ENCODE measurements around the gene ANGPTL2. TPM values are rescaled to one million over a fixed set of nuclear protein-coding genes. Genes with fewer than 3 reads are reported as not detected.
A peak's percentile ranks its signal among the peaks of the same experiment; 100 is the strongest.

Gene ANGPTL2
- total RNA-seq, 1 donor from 2014 or later, result 65.8 TPM

GRCh38 chr9:127109212-127109711, 13.2 kb downstream of the ANGPTL2 start:
- Histone ChIP-seq H3K27ac (peak overlapping the region; percentile 39), H3K27me3 (no peaks in the 10 kb centered on the region), H3K36me3 (peaks cover 0 to 10% of the 10 kb centered on the region in 2 donors), H3K4me1 (peaks cover 73% of the 10 kb centered on the region), H3K4me3 (no peak overlapping the region), H3K9me3 (no peaks in the 10 kb centered on the region)
- intact Hi-C loops (cut with DNase I), result no loop called here
- TF ChIP-seq, protein P1, sequence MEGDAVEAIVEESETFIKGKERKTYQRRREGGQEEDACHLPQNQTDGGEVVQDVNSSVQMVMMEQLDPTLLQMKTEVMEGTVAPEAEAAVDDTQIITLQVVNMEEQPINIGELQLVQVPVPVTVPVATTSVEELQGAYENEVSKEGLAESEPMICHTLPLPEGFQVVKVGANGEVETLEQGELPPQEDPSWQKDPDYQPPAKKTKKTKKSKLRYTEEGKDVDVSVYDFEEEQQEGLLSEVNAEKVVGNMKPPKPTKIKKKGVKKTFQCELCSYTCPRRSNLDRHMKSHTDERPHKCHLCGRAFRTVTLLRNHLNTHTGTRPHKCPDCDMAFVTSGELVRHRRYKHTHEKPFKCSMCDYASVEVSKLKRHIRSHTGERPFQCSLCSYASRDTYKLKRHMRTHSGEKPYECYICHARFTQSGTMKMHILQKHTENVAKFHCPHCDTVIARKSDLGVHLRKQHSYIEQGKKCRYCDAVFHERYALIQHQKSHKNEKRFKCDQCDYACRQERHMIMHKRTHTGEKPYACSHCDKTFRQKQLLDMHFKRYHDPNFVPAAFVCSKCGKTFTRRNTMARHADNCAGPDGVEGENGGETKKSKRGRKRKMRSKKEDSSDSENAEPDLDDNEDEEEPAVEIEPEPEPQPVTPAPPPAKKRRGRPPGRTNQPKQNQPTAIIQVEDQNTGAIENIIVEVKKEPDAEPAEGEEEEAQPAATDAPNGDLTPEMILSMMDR (IDR thresholded peaks at IDR 0.05), result no peak
- no peak for TF ChIP-seq POLR2AphosphoS5 (IDR thresholded peaks at IDR 0.05; ENCODE audit: insufficient read depth in 1 of 2, low read depth in 1 of 2)
- TF ChIP-seq POLR2A (IDR thresholded peaks at IDR 0.05), result no peak
- no peak for DNase-seq (ENCODE audit: extremely low spot score in 2 of 2)

GRCh38 chr9:127107929-127108876, 14.2 kb downstream of the ANGPTL2 start:
- Histone ChIP-seq H3K36me3 (peaks cover 0 to 10% of the 10 kb centered on the region in 2 donors), H3K9me3 (no peaks in the 10 kb centered on the region), H3K27me3 (no peaks in the 10 kb centered on the region), H3K4me3 (no peak overlapping the region), H3K4me1 (peaks cover 63% of the 10 kb centered on the region), H3K27ac (peak overlapping the region; percentile 12)
- TF ChIP-seq, protein P1 (IDR thresholded peaks at IDR 0.05), result no peak
- no peak for DNase-seq (ENCODE audit: extremely low spot score in 2 of 2)
- intact Hi-C loops (cut with DNase I), result no loop called here

- Histone ChIP-seq H3K27me3 (no peaks in the 10 kb centered on the region), H3K9me3 (no peaks in the 10 kb centered on the region), H3K4me1 (peaks cover 62% of the 10 kb centered on the region), H3K36me3 (peaks cover 0 to 10% of the 10 kb centered on the region in 2 donors), H3K4me3 (no peak overlapping the region), H3K27ac (peak overlapping the region; percentile 12)
- intact Hi-C loops (cut with DNase I), result no loop called here
- no peak for DNase-seq (ENCODE audit: extremely low spot score in 2 of 2)
- TF ChIP-seq POLR2AphosphoS5 (IDR thresholded peaks at IDR 0.05; ENCODE audit: insufficient read depth in 1 of 2, low read depth in 1 of 2) (no peak), POLR2A (IDR thresholded peaks at IDR 0.05) (no peak)
- TF ChIP-seq, protein P1 (IDR thresholded peaks at IDR 0.05), result no peak
Measured at GRCh38 chr9:127107171-127107928, 15.1 kb downstream of the ANGPTL2 start.

- H3K36me3 ChIP-seq, result peaks cover 0 to 10% of the 10 kb centered on the region in 2 donors
- H3K4me1 ChIP-seq, result peaks cover 55% of the 10 kb centered on the region
- H3K27me3 ChIP-seq, result no peaks in the 10 kb centered on the region
- no peak for DNase-seq (ENCODE audit: extremely low spot score in 2 of 2)
- no peak overlapping the region for H3K4me3 ChIP-seq
- TF ChIP-seq POLR2A (IDR thresholded peaks at IDR 0.05), result no peak
- TF ChIP-seq, protein P1 (IDR thresholded peaks at IDR 0.05), result no peak
- TF ChIP-seq POLR2AphosphoS5 (IDR thresholded peaks at IDR 0.05; ENCODE audit: insufficient read depth in 1 of 2, low read depth in 1 of 2), result no peak
- no peak overlapping the region for H3K27ac ChIP-seq
- intact Hi-C loops (cut with DNase I), result no loop called here
- H3K9me3 ChIP-seq, result no peaks in the 10 kb centered on the region
Measured at GRCh38 chr9:127106466-127106855, 16.0 kb downstream of the ANGPTL2 start.

Data from vagina (tissue), 2 donors.